Suprapubic skin (tissue), 4 donors: ENCODE measurements around the gene IL27RA. TPM values are rescaled to one million over a fixed set of nuclear protein-coding genes. Genes with fewer than 3 reads are reported as not detected.

Source experiments
- DNase-seq, 2 donors: peaks; one replicate each; pipeline ENCODE4 v3.0.0-alpha.2; 2019; ENCODE audit warnings: low spot score in 2 of 2
- H3K27ac ChIP-seq: fragments of 200-600 bp; sonication (generic); one replicate; pipeline ENCODE4 v1.5.1; 2019
- H3K27me3 ChIP-seq: fragments of 200-600 bp; sonication (generic); one replicate; pipeline ENCODE4 v1.5.1; 2019
- H3K36me3 ChIP-seq: fragments of 200-600 bp; sonication (generic); one replicate; pipeline ENCODE4 v1.5.1; 2019
- H3K4me1 ChIP-seq: fragments of 200-600 bp; sonication (generic); one replicate; pipeline ENCODE4 v1.5.1; 2019
- H3K4me3 ChIP-seq: fragments of 200-600 bp; sonication (generic); one replicate; pipeline ENCODE4 v1.5.1; 2019; ENCODE audit warnings: mild to moderate bottlenecking
- H3K9me3 ChIP-seq: fragments of 200-600 bp; sonication (generic); one replicate; pipeline ENCODE4 v1.5.1; 2019
- CTCF ChIP-seq, 2 donors: fragments of 200-600 bp in 1 of 2; fragments of 450-650 bp in 1 of 2; sonication (generic) in 1 of 2; IDR thresholded peaks; one replicate each; pipeline ENCODE4 v1.5.1; 2016 to 2019; ENCODE audit warnings: antibody characterized with exemption in 2 of 2, mild to moderate bottlenecking in 1 of 2, moderate library complexity in 1 of 2
- EP300 ChIP-seq: sonication (generic); formaldehyde crosslinking; IDR thresholded peaks from one replicate; pipeline ENCODE4 v1.6.1; 2017; ENCODE audit warnings: antibody characterized with exemption
- POLR2A ChIP-seq, 2 donors: fragments of 450-650 bp; IDR thresholded peaks; one replicate each; pipeline ENCODE4 v1.6.1; 2017; ENCODE audit warnings: antibody characterized with exemption in 2 of 2, mild to moderate bottlenecking in 2 of 2, moderate library complexity in 2 of 2
- POLR2AphosphoS5 ChIP-seq, 3 donors: sonication (generic); formaldehyde crosslinking; IDR thresholded peaks; one replicate each; pipeline ENCODE4 v1.6.1; 2017; ENCODE audit warnings: antibody characterized with exemption in 3 of 3
- WGBS: methylation state at CpG from one replicate; pipeline ENCODE4 v1.1.5; 2018; 5-methylcytosine and 5-hydroxymethylcytosine counted together
- total RNA-seq, 4 donors: library from RNA; depleted of rRNA; stranded (reverse); fragments of >200 nt; gene quantifications; one replicate each; pipeline ENCODE4 v1.1.0, GENCODE V29; 2016

IL27RA gene
- total RNA-seq, 4 donors from 2014 or later: 0.76 to 2.5 (median 1.5) TPM

DNA sequence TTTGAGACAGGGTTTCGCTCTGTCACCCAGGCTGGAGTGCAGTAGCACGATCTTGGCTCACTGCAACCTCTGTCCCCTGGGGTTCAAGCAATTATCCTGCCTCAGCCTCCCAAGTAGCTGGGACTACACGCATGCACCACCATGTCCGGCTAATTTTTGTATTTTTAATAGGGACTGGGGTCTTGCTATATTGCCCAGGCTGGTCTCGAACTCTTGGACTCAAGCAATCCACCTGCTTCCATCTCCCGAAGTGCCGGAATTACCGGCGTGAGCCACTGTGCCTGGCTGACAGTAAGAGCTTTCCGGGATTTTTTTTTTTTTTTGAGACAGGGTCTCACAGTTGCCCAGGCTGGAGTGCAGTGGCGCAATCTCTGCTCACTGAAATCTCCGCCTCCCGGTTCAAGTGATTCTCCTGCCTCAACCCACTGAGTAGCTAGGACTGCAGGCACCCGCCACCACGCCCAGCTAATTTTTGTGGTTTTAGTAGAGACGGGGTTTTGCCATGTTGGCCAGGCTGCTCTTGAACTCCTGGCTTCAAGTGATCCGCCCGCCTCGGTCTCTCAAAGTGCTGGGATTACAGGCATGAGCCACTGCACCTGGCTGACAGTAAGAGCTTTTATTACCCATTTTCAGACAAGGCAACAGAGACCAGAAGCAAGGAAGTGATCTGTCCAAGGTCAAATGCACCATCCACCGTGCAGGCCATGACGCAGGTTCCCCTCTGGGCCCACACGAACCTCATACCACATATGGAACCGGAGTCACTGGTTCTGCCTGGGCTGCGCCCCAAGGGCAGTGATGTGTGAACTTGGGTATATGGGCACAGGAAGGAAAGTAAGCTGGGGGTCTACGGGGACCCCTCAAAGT, 46.5 kb upstream of the IL27RA start:
- Histone ChIP-seq H3K27ac (peak overlapping the region; percentile 72), H3K27me3 (no peaks in the 10 kb centered on the region), H3K4me3 (no peak overlapping the region), H3K36me3 (peaks cover 4% of the 10 kb centered on the region), H3K9me3 (no peaks in the 10 kb centered on the region), H3K4me1 (peaks cover 24% of the 10 kb centered on the region)
- DNase-seq: no peak
- TF ChIP-seq CTCF (IDR thresholded peaks at IDR 0.05) (no peak), EP300 (no peak), POLR2A (IDR thresholded peaks at IDR 0.05) (no peak), POLR2AphosphoS5 (IDR thresholded peaks at IDR 0.05) (no peak)
- 89% methylated on average over 20 of the region's 25 CpGs for WGBS

DNA sequence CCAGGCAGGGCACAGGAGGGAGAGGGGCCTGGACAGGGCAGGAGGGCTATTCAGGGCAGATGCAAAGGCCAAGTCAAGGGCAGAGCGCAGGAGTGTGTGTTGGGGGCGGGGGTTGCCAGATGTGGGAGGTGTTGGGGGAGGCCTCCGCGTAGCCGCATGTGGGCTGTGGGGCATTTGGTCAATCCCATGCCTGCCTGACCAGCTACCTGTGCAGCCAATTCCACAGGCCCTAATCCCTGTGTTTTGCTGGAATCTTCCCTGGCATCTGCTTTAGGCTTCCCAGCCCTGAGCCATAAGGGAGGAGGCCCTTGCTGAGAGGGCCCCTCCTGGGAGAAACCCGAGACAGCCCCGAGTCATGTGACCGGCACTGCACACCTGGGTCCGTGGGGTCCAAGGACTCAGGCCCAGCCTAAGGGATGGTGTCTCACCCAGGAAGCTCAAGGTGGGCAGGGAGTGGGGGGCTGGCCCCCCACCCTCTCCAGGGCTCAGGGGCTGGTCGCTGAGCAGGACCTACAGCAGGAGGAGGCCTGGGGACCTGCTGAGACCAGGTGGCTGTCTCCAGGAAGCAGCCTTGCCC, 45.7 kb upstream of the IL27RA start:
- H3K4me1 ChIP-seq: peaks cover 24% of the 10 kb centered on the region
- no peaks in the 10 kb centered on the region for H3K27me3 ChIP-seq
- WGBS: 70% methylated on average over 3 of the region's 10 CpGs
- no peak for DNase-seq
- peak overlapping the region; percentile 72 for H3K27ac ChIP-seq
- no peaks in the 10 kb centered on the region for H3K9me3 ChIP-seq
- H3K36me3 ChIP-seq: peaks cover 4% of the 10 kb centered on the region
- H3K4me3 ChIP-seq: no peak overlapping the region
- TF ChIP-seq POLR2AphosphoS5 (IDR thresholded peaks at IDR 0.05) (no peak), EP300 (no peak), POLR2A (IDR thresholded peaks at IDR 0.05) (no peak), CTCF (IDR thresholded peaks at IDR 0.05) (no peak)

GRCh38 chr19:13986348-13986904, 45.1 kb upstream of the IL27RA start:
- no peaks in the 10 kb centered on the region for H3K27me3 ChIP-seq
- TF ChIP-seq POLR2AphosphoS5 (IDR thresholded peaks at IDR 0.05) (no peak), POLR2A (IDR thresholded peaks at IDR 0.05) (peak in 1 of 2 donors; percentile 36)
- H3K4me3 ChIP-seq: no peak overlapping the region
- peak; percentile 91 to 92 for DNase-seq
- no peaks in the 10 kb centered on the region for H3K9me3 ChIP-seq
- WGBS: 80% methylated on average over 2 of the region's 19 CpGs
- peak overlapping the region; percentile 72 for H3K27ac ChIP-seq
- peaks cover 4% of the 10 kb centered on the region for H3K36me3 ChIP-seq
- H3K4me1 ChIP-seq: peaks cover 24% of the 10 kb centered on the region

DNA sequence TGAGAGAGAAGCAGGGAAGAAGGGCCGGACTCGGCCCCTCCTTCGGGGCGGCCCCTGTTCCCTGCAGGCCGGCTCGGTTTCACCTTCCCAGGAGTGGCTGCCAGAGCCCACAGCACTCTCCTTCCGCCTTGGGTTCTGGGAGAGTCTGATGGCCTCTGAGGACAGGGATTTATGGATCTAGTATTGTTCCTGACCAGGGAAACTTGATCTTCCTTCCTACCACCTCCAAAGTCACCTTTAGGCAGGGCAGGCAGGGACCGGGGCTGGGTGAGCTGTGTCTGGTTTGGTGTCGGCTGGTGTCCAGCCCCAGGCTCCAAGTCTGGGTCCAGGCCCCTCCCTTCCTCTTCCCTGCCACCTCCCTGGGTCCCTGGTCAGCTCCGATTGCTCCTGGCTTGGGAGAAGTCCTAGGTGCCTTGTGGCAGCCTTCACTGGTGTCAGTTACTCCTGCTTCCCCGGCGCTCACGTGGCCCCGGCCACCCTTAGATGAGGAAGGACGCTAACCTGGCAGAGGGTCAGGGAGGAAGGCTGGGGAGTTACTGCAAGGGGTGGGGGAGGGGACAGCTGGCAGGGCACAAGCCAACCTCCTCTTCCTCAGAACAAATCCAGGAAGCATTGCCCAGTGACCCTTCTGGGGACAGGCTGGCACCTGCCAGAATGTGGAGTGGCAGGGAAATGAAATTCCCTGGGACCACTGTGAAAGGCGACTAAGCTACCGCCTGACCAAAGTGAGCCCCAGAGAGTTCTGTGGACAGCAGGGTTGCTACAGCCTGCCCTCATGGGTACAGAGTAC, 44.3 kb upstream of the IL27RA start:
- DNase-seq: no peak
- H3K4me3 ChIP-seq: no peak overlapping the region
- H3K36me3 ChIP-seq: peaks cover 5% of the 10 kb centered on the region

More for the DNA sequence above, 44.3 kb upstream of the IL27RA start:
- Histone ChIP-seq H3K4me1 (peaks cover 24% of the 10 kb centered on the region), H3K27me3 (no peaks in the 10 kb centered on the region), H3K27ac (peak overlapping the region; percentile 72), H3K9me3 (no peaks in the 10 kb centered on the region)
- WGBS: 71% methylated on average over 17 of the region's 17 CpGs
- TF ChIP-seq EP300: no peak
- no peak for TF ChIP-seq POLR2A (IDR thresholded peaks at IDR 0.05)
- no peak for TF ChIP-seq POLR2AphosphoS5 (IDR thresholded peaks at IDR 0.05)
- TF ChIP-seq CTCF (IDR thresholded peaks at IDR 0.05): no peak
